ENCODE data around the gene ZNF850. TPM values are rescaled to one million over a fixed set of nuclear protein-coding genes. Genes with fewer than 3 reads are reported as not detected.

Gene ZNF850
- total RNA-seq, 1 experiment from 2014 or later = 23.9 TPM

DNA sequence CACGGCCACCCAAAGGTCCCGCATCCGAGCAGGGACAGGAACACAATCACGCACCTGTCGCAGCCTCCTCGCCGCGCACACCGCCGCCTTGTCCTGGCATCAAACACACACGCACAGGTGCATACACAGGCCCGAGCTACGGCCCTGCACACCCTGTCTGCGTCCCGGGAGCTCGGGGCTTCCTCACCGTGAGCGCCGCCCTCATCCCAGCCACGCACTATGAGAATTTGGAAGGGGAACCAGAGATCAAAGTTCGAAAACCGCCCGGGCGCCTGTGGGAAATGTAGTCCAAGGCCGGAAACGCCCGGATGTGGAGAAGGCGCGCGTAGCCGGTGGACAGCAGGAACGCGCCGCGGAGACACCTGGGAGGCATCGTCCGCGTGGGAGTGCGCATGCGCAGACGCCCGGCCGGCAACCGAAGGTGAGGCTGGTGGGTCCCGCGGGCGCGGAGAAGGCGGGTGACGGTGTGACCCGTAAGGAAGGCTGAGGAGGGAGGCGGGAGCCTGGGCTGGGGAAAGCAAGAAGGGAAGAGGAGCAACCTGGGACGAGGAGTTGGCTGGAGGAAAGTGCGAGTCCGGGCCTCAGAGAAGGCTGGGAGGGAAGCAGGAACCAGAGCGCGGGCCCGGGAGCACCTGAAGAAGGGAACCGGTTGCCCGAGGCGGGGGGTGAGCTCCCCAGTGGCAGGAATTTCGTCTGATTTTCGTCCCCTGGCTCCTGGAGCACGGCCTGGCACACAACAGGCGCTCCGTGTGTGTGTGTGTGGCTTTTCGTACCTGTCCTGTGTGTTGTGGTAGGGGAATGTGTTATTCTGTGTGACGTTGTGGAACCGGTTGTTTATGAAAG, 85.2 kb downstream of the ZNF850 start, which contains the start of gene ZNF567:
Gene ZNF567, plus strand, starts transcription at position 399 of the 843 bp plus-strand sequence. CDS start 7,256 bp downstream, outside the sequence.
- Histone ChIP-seq H4K5ac (ENCODE audit: insufficient read length, low read depth, low read length) (no peak within 1 kb of the TSS), H3K18ac (ENCODE audit: insufficient read length, low read depth, low read length) (peak within 1 kb of the TSS; percentile 21), H3K23me2 (ENCODE audit: insufficient read length, low read depth, low read length, poor library complexity, severe bottlenecking) (peaks cover 11% of the 10 kb centered on the region), H3K9me3 (ENCODE audit: control insufficient read depth, low read depth, low read length) (no peaks in the 10 kb centered on the region), H3K56ac (ENCODE audit: insufficient read length, low read depth, low read length) (no peak within 1 kb of the TSS), H4K91ac (ENCODE audit: insufficient read length, low read depth, low read length) (no peak within 1 kb of the TSS), H3K4me1 (ENCODE audit: insufficient read depth, low read length) (no peaks in the 10 kb centered on the region), H2BK12ac (ENCODE audit: insufficient read length, low read depth, low read length) (no peak within 1 kb of the TSS), H2AK5ac (ENCODE audit: insufficient read length, low read length) (no peak within 1 kb of the TSS), H3K27me3 (ENCODE audit: insufficient read depth, low read length) (no peaks in the 10 kb centered on the region), H2BK20ac (ENCODE audit: low read depth, low read length, poor library complexity, severe bottlenecking) (no peak within 1 kb of the TSS), H3K27ac (ENCODE audit: insufficient read length, low read depth, low read length) (no peak within 1 kb of the TSS), H3K14ac (ENCODE audit: insufficient read depth, low read length) (peak within 1 kb of the TSS; percentile 87; the same call in 1 of the 2 replicates), H3K79me2 (ENCODE audit: insufficient read depth, low read length) (peaks cover 7% of the 10 kb centered on the region), H4K8ac (replicated peaks; ENCODE audit: insufficient read length, low read depth, low read length) (no peak within 1 kb of the TSS), H2BK120ac (ENCODE audit: low read depth, low read length, poor library complexity, severe bottlenecking) (no peak within 1 kb of the TSS), H2BK15ac (ENCODE audit: low read depth, low read length) (no peak within 1 kb of the TSS), H3K4ac (ENCODE audit: low read depth, low read length) (no peak within 1 kb of the TSS), H3K4me2 (ENCODE audit: insufficient read depth, insufficient read length, low read length) (peak within 1 kb of the TSS; percentile 76), H2BK5ac (ENCODE audit: insufficient read length, low read length) (no peak within 1 kb of the TSS), H3K9ac (ENCODE audit: extremely low read depth, insufficient read length, low read length) (peak within 1 kb of the TSS; percentile 77), H2AFZ (ENCODE audit: low read length) (no peak within 1 kb of the TSS), H4K20me1 (ENCODE audit: control insufficient read depth, insufficient read depth, insufficient read length) (no peaks in the 10 kb centered on the region), H3T11ph (ENCODE audit: low read length) (no peak within 1 kb of the TSS), H3K23ac (ENCODE audit: insufficient read length, low read depth, low read length) (no peak within 1 kb of the TSS), H3K79me1 (ENCODE audit: insufficient read depth, low read depth, low read length, poor library complexity, severe bottlenecking) (peaks cover 3% of the 10 kb centered on the region)
- Mint-ChIP-seq H3K27ac (peak within 1 kb of the TSS; percentile 97 to 99 (median 99)), H3K9me3 (peaks cover 15 to 48% of the 10 kb centered on the region in 2 experiments), H3K4me1 (peaks cover 12 to 15% of the 10 kb centered on the region in 2 experiments), H3K27me3 (ENCODE audit: low read depth) (peaks cover 3% of the 10 kb centered on the region; the same call in 1 of the 2 replicates), H3K36me3 (ENCODE audit: insufficient read depth in 1 of 3, low read depth in 3 of 3) (peaks cover 42 to 49% (median 49%) of the 10 kb centered on the region in 3 experiments), H3K4me3 (peak within 1 kb of the TSS; percentile 99)
- TF ChIP-seq, protein P1, sequence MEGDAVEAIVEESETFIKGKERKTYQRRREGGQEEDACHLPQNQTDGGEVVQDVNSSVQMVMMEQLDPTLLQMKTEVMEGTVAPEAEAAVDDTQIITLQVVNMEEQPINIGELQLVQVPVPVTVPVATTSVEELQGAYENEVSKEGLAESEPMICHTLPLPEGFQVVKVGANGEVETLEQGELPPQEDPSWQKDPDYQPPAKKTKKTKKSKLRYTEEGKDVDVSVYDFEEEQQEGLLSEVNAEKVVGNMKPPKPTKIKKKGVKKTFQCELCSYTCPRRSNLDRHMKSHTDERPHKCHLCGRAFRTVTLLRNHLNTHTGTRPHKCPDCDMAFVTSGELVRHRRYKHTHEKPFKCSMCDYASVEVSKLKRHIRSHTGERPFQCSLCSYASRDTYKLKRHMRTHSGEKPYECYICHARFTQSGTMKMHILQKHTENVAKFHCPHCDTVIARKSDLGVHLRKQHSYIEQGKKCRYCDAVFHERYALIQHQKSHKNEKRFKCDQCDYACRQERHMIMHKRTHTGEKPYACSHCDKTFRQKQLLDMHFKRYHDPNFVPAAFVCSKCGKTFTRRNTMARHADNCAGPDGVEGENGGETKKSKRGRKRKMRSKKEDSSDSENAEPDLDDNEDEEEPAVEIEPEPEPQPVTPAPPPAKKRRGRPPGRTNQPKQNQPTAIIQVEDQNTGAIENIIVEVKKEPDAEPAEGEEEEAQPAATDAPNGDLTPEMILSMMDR (conservative IDR thresholded peaks at IDR 0.05) = peak; percentile 26; the same call in 1 of the 3 replicates
- no CpG with 5 or more reads among the region's 69 CpGs for WGBS (ENCODE audit: extremely low coverage, insufficient read length, low lambda C conversion rate)
- peak; percentile 97 for DNase-seq
